Activated CD8-positive, alpha-beta T cell treated with anti-CD3 and anti-CD28 coated beads, Interleukin-2, amount 10 ng/mL, durations not matched to agents 7 days and 5 days (primary cell): ENCODE data around the gene KYNU. TPM values are rescaled to one million over a fixed set of nuclear protein-coding genes. Genes with fewer than 3 reads are reported as not detected.
"Not testable (repeated sequence)": the region's sequence is repeated elsewhere in the genome, so short reads cannot be mapped to it uniquely, and the experiment has no call there.

Source experiments
- ATAC-seq: fragments of 150-1000 bp; cut with Tn5 transposase; one replicate; pipeline ENCODE4 v1.10.0; 2021; ENCODE audit warnings: moderate library complexity
- CTCF ChIA-PET: fragments of 350-600 bp; sonication (Branson Sonifier 250); formaldehyde crosslinking; loops from one replicate; lab custom pipeline; 2021; ENCODE audit warnings: antibody characterized with exemption; lab: Charles Lee
- POLR2A ChIA-PET: fragments of 350-600 bp; sonication (Branson Sonifier 250); formaldehyde crosslinking; loops from one replicate; lab custom pipeline; 2021; ENCODE audit warnings: antibody characterized with exemption; lab: Charles Lee
- DNase-seq: peaks from one replicate; pipeline ENCODE4 v3.0.0-alpha.2; 2020
- H3K27ac Mint-ChIP-seq: one replicate; pipeline ENCODE4 v1.8.0; 2021; ENCODE audit warnings: mild to moderate bottlenecking, mixed read lengths
- H3K27me3 Mint-ChIP-seq: one replicate; pipeline ENCODE4 v1.8.0; 2021; ENCODE audit warnings: low read depth, mixed read lengths
- H3K36me3 Mint-ChIP-seq: one replicate; pipeline ENCODE4 v1.8.0; 2021; ENCODE audit warnings: low read depth, mixed read lengths
- H3K4me1 Mint-ChIP-seq: one replicate; pipeline ENCODE4 v1.8.0; 2021; ENCODE audit warnings: low read depth, mixed read lengths
- H3K4me3 Mint-ChIP-seq: one replicate; pipeline ENCODE4 v1.8.0; 2021; ENCODE audit warnings: mild to moderate bottlenecking, mixed read lengths
- H3K9me3 Mint-ChIP-seq: one replicate; pipeline ENCODE4 v1.8.0; 2022; ENCODE audit warnings: mixed read lengths; ENCODE audit not compliant: insufficient read depth
- total RNA-seq, 2 experiments: library from RNA; stranded (reverse); gene quantifications; one replicate each; pipeline ENCODE4 v1.2.3, GENCODE V29; 2021

The KYNU gene
- total RNA-seq, 2 experiments from 2014 or later = not detected

DNA sequence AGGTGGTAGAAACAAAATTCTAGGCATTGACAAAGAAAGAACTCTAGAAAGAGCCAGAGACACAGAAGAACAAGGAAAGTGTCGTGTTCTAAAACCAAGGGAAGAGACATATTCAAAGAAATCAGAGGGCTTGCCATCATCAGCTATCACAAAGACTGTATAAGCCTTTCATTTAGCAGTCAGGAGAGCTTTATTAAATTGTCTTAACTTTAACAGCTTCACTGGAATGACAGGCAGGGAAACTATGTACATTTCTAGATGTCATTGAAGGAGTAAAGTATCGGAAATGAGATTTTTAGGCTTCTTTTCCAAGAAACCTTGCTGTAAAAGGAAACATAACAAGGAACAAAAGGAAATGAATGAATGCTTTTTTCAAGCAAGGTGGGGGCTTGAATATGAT lies 15.8 kb downstream of the KYNU start:
- POLR2A ChIA-PET = no interaction called here
- no peaks in the 10 kb centered on the region for H3K9me3 Mint-ChIP-seq
- no peak for DNase-seq
- H3K4me1 Mint-ChIP-seq = no peaks in the 10 kb centered on the region
- H3K36me3 Mint-ChIP-seq = no peaks in the 10 kb centered on the region
- ATAC-seq = no peak
- no peak overlapping the region for H3K4me3 Mint-ChIP-seq
- no peak overlapping the region for H3K27ac Mint-ChIP-seq
- CTCF ChIA-PET = no interaction called here
- no peaks in the 10 kb centered on the region for H3K27me3 Mint-ChIP-seq

DNA sequence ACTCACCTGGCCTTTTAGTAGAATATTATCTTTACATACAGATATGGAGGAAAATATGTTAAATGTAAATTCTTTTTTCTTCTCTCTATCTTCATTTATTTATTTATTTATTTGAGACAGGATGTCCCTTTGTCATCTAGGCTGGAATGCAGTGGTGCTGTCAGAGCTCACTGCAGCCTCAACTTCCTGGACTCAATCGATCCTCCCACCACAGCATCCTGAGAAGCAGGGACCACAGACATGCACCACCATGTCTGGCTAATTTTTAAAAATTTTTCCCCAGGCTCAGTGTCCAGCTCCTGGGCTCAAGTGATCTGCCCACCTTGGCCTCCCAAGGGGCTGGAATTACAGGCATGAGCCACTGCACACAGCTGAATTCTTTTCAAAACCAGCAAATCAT lies 20.3 kb downstream of the KYNU start:
- Mint-ChIP-seq H3K4me1 (no peaks in the 10 kb centered on the region), H3K9me3 (no peaks in the 10 kb centered on the region), H3K36me3 (no peaks in the 10 kb centered on the region), H3K4me3 (no peak overlapping the region), H3K27me3 (no peaks in the 10 kb centered on the region), H3K27ac (no peak overlapping the region)
- CTCF ChIA-PET = no interaction called here
- DNase-seq (no peak), ATAC-seq (no peak)
- POLR2A ChIA-PET = no interaction called here

DNA sequence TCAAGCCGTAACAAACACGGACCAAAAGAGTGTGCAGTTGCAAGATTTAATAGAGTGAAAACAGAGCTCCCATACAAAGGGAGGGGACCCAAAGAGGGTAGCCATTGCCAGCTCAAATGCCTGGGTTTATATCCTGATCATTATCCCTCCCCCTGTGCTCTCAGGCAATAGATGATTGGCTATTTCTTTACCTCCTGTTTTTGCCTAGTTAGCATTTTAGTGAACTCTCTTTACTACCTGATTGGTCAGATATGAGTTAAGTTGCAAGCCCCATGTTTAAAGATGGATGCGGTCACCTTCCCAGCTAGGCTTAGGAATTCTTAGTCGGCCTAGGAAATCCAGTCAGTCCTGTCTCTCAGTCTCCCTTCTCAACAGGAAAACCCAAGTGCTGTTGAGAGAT lies 22.9 kb downstream of the KYNU start:
- H3K27ac Mint-ChIP-seq, DNase-seq, H3K27me3 Mint-ChIP-seq, H3K4me1 Mint-ChIP-seq, ATAC-seq, H3K4me3 Mint-ChIP-seq, POLR2A ChIA-PET, H3K36me3 Mint-ChIP-seq, H3K9me3 Mint-ChIP-seq, CTCF ChIA-PET: not testable (repeated sequence)

DNA sequence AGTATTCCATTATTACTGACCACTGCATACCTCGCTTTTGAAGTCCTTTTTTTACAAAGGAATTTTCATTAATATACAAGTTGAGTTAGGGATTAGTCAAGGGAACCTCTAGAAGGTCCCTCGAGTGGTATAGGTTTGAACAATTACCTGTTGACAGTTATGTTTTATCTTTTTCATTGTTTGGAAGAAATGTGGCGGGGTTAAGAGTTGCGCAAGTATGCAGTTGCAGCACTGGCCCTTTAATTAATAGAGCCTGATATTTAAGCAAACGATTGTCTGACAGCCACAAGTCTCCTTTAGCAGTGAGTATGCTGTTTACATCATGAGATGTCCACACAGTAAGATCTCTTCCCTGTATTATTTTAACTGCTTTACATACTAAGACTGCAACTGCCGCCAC lies 24.3 kb downstream of the KYNU start:
- Mint-ChIP-seq H3K27me3 (no peaks in the 10 kb centered on the region), H3K27ac (no peak overlapping the region), H3K36me3 (no peaks in the 10 kb centered on the region), H3K4me3 (no peak overlapping the region), H3K4me1 (no peaks in the 10 kb centered on the region), H3K9me3 (no peaks in the 10 kb centered on the region)
- DNase-seq = no peak
- ATAC-seq = no peak
- ChIA-PET POLR2A (no interaction called here), CTCF (no interaction called here)

DNA sequence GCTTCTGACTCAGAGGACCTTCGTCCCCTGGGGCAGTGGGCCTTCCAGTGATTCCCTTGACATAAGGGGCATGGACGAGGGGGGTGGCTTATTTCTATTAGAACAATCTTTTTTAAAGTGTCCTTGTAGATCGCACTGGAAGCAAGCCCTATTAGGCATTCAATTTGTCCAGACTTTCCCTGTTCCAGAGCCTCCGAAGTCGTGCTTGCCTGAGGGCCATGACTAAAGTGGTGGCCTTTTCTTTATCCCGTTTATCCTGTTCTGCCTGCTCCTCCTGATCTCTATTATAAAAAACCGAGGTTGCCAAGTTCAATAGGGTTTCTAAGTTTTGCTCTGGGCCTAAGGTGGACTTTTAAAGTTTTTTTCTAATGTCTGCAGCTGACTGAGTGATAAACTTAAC lies 26.3 kb downstream of the KYNU start:
- POLR2A ChIA-PET, H3K4me1 Mint-ChIP-seq: not testable (repeated sequence)

DNA sequence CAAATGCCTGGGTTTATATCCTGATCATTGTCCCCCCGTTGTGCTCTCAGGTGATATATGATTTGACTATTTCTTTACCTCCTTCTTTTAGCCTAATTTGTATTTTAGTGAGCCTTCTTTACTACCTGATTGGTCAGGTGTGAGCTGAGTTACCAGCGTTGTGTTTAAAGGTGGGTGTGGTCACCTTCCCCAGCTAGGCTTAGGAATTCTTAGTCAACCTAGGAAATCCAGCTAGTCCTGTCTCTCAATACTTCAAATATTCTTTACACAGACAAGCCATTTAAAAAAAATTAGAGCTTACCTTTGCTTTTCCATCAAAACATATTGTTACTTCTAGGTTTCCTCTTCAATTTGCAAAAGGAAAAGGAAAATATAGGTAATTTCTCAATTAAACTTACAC lies 30.2 kb downstream of the KYNU start:
- no peak for ATAC-seq
- DNase-seq = no peak
- no peaks in the 10 kb centered on the region for H3K27me3 Mint-ChIP-seq
- no peak overlapping the region for H3K4me3 Mint-ChIP-seq
- H3K27ac Mint-ChIP-seq = no peak overlapping the region
- H3K4me1 Mint-ChIP-seq = no peaks in the 10 kb centered on the region
- ChIA-PET POLR2A (no interaction called here), CTCF (no interaction called here)
- no peaks in the 10 kb centered on the region for H3K36me3 Mint-ChIP-seq
- H3K9me3 Mint-ChIP-seq = no peaks in the 10 kb centered on the region

More for the DNA sequence above, 26.3 kb downstream of the KYNU start:
- ATAC-seq, CTCF ChIA-PET, H3K27ac Mint-ChIP-seq, H3K36me3 Mint-ChIP-seq, H3K9me3 Mint-ChIP-seq, DNase-seq, H3K4me3 Mint-ChIP-seq, H3K27me3 Mint-ChIP-seq: not testable (repeated sequence)

DNA sequence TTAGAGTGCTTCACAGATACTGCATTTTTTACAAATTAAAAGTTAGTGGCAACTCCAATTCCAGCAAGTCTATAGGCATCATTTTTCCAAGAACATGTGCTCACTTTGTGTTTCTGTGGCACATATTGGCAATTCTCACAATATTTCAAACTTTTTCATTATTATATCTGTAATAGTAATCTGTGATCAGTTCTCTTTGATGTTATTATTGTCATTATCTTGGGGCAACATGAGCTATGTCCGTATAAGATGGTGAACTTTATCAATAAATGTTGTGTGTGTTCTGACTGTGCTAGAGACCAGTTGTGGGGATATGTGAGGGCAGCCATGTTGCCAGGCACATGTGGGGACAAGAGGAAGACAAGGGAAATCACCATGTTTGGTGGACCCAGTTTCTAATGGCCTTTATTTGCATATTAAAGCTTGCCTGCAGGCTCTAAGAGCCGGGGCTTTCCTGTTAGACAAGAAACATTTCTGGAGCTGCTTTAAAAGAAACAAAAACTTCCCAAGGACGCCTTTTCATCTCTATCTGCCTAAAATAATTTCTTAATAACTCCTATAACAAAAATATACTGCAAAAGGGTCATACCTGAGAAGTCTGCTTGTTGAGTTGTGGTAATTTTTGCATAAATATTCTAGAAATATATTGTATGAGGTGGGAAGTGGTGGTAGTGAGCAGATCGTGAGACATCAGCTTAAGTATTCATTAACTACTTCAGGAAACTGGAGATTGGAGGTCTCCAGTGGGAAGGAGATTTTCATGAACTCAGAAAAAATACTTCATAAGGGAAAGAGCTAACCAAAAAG lies 37.2 kb downstream of the KYNU start:
- Mint-ChIP-seq H3K27me3 (no peaks in the 10 kb centered on the region), H3K4me3 (no peak overlapping the region), H3K4me1 (no peaks in the 10 kb centered on the region), H3K9me3 (no peaks in the 10 kb centered on the region), H3K36me3 (no peaks in the 10 kb centered on the region), H3K27ac (no peak overlapping the region)
- DNase-seq = no peak
- no peak for ATAC-seq
- ChIA-PET POLR2A (interaction anchor here (0.6 kb wide), 1 partner anchor 1562 kb away, joined by 3 read pairs; no protein-coding TSS in a partner anchor), CTCF (no interaction called here)

DNA sequence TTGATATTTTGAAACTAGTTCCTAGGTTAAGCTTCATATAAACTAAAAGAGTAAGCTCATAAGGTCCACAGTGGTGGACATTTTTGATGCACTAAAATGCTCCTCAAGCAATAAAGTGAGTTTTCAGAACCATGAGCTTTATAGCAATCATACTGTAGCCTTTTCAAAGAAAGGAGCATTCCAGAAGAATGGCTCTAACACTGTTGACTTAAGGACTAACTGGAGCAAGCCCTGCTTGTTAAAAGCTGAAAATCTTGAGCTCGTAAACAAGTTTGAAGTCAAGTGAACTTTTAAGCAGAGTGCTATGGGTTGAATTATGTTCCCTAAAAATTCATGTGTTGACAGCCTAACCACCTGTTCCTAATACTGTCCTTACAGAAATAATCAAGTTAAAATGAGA lies 38.0 kb downstream of the KYNU start:
- Mint-ChIP-seq H3K4me1 (no peaks in the 10 kb centered on the region), H3K27ac (no peak overlapping the region), H3K27me3 (no peaks in the 10 kb centered on the region), H3K4me3 (no peak overlapping the region), H3K36me3 (no peaks in the 10 kb centered on the region), H3K9me3 (no peaks in the 10 kb centered on the region)
- ATAC-seq (no peak), DNase-seq (no peak)
- POLR2A ChIA-PET = interaction anchor here (0.6 kb wide), 1 partner anchor 1563 kb away, joined by 3 read pairs; no protein-coding TSS in a partner anchor
- CTCF ChIA-PET = no interaction called here

DNA sequence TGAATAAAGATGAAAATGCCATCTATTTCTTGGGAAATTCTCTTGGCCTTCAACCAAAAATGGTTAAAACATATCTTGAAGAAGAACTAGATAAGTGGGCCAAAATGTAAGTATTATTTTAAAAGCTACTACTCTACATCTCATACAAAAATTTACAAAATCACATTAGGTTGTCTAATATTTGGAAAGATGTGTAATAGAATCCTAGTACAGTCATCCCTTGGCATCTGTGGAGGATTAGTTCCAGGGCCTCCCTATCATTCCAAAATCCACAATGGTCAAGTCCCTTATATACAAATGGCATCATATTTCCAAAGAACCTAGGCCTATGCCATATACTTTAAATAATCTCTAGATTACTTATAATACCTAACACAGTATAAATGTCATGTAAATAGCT lies 41.2 kb downstream of the KYNU start:
- POLR2A ChIA-PET = no interaction called here
- Mint-ChIP-seq H3K9me3 (no peaks in the 10 kb centered on the region), H3K27ac (no peak overlapping the region), H3K4me3 (no peak overlapping the region), H3K4me1 (no peaks in the 10 kb centered on the region), H3K36me3 (no peaks in the 10 kb centered on the region), H3K27me3 (no peaks in the 10 kb centered on the region)
- DNase-seq (no peak), ATAC-seq (no peak)
- CTCF ChIA-PET = no interaction called here

DNA sequence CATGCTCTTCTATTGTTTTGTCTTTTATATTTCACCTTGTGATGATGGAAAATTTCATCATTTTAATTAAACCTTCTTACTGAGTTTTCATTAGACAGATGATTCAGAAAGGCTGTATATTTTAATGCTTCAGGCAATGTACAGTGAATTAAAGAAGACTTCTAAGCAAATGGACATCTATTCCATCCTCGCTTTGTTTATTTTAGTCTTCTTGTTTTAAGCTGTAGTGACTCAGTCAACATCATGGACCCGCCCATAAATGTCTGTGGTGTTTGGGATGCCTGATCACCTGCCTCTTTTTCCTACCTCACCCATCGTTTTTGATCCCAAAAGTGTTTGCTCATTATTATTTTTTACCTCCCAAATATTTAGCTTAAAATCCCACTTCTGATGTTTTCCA lies 43.1 kb downstream of the KYNU start:
- H3K27me3 Mint-ChIP-seq = no peaks in the 10 kb centered on the region
- no peaks in the 10 kb centered on the region for H3K9me3 Mint-ChIP-seq
- H3K36me3 Mint-ChIP-seq = no peaks in the 10 kb centered on the region
- DNase-seq = no peak
- no peak for ATAC-seq
- H3K27ac Mint-ChIP-seq = no peak overlapping the region
- no peak overlapping the region for H3K4me3 Mint-ChIP-seq
- H3K4me1 Mint-ChIP-seq = no peaks in the 10 kb centered on the region
- ChIA-PET POLR2A (no interaction called here), CTCF (no interaction called here)

DNA sequence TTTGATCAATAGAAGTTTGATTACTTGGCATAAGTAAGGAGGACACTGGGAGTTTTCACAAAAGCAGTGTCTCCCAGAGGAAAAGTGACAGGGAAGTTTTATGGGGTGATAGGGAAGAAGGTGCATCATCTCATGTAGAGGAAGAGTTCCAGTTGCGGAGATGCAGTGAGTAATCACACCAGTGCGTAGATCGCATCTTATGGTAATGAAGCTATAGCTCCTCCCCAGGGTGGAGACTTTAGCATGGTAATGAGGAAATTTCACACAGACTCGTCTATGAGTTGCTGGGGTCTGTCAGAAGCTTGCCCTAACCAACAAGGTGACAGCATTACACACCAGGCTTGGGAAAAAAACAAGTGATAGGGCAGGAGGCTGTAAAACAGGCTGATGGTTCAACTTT lies 49.0 kb downstream of the KYNU start:
- DNase-seq (no peak), ATAC-seq (no peak)
- CTCF ChIA-PET = no interaction called here
- no peak overlapping the region for H3K27ac Mint-ChIP-seq
- no peaks in the 10 kb centered on the region for H3K9me3 Mint-ChIP-seq
- H3K4me3 Mint-ChIP-seq = no peak overlapping the region
- POLR2A ChIA-PET = no interaction called here
- H3K36me3 Mint-ChIP-seq = no peaks in the 10 kb centered on the region
- no peaks in the 10 kb centered on the region for H3K27me3 Mint-ChIP-seq
- no peaks in the 10 kb centered on the region for H3K4me1 Mint-ChIP-seq

DNA sequence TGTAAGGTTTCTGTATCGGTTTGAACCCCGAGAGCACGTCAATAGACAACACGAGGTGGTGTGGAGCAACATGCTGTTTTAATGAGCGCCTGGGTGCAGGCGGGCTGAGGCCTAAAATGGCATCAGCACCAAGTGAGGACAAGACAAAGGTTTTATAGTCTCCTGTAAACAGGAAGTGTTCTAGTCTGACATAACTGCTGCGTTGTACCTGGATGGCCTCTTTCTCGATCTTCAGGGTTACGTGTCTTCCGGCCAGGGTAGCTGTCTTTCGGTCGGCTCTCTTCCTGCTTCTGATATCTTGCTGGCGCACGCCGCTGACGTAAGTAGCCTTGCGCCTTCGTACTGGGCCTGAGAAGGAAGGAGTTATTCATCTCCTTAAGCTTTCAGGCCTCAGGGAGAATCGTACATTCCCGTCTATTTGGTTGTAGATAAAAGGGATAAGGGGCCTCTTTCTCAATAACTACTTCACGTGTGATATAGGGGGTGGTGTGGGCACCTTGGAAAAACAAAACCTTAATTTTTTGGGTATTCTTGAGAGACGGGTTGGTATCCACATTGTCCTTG lies 53.5 kb downstream of the KYNU start:
- DNase-seq (no peak), ATAC-seq (no peak)
- Mint-ChIP-seq H3K9me3 (no peaks in the 10 kb centered on the region), H3K27ac (no peak overlapping the region), H3K4me1 (no peaks in the 10 kb centered on the region), H3K27me3 (no peaks in the 10 kb centered on the region), H3K4me3 (no peak overlapping the region), H3K36me3 (no peaks in the 10 kb centered on the region)
- POLR2A ChIA-PET = no interaction called here
- CTCF ChIA-PET = no interaction called here
